Chondrocyte (in vitro differentiated cells): ENCODE data around the gene ELL. TPM values are rescaled to one million over a fixed set of nuclear protein-coding genes. Genes with fewer than 3 reads are reported as not detected.

Experiments
- DNase-seq: peaks from one replicate; pipeline ENCODE4 v3.0.0; 2021; ENCODE audit warnings: mixed read lengths, low spot score
- H3K27ac Mint-ChIP-seq: one replicate; pipeline ENCODE4 v1.8.0; 2021; ENCODE audit warnings: mild to moderate bottlenecking, moderate library complexity, mixed read lengths; ENCODE audit not compliant: unreplicated experiment
- H3K27me3 Mint-ChIP-seq: 2 replicates; pipeline ENCODE4 v1.8.0; 2021; ENCODE audit warnings: low read depth, mixed read lengths
- H3K36me3 Mint-ChIP-seq: 2 replicates; pipeline ENCODE4 v1.8.0; 2021; ENCODE audit warnings: low read depth, mixed read lengths
- H3K4me1 Mint-ChIP-seq: 2 replicates; pipeline ENCODE4 v1.8.0; 2021; ENCODE audit warnings: low read depth, mild to moderate bottlenecking, mixed read lengths
- H3K4me3 Mint-ChIP-seq: one replicate; pipeline ENCODE4 v1.8.0; 2021; ENCODE audit warnings: mild to moderate bottlenecking, moderate library complexity, mixed read lengths; ENCODE audit not compliant: unreplicated experiment
- H3K9me3 Mint-ChIP-seq: 2 replicates; pipeline ENCODE4 v1.8.0; 2021; ENCODE audit warnings: low read depth, mixed read lengths
- CTCF ChIP-seq: fragments of 200-600 bp; sonication (generic); IDR thresholded peaks from 2 replicates; pipeline ENCODE4 v1.5.0; 2021; ENCODE audit warnings: antibody characterized with exemption, mild to moderate bottlenecking, moderate library complexity
- total RNA-seq: library from RNA; stranded (reverse); gene quantifications from 3 replicates; pipeline ENCODE4 v1.2.1, GENCODE V29; 2021

ELL gene
- total RNA-seq, 1 donor from 2014 or later: 14.0 TPM

DNA sequence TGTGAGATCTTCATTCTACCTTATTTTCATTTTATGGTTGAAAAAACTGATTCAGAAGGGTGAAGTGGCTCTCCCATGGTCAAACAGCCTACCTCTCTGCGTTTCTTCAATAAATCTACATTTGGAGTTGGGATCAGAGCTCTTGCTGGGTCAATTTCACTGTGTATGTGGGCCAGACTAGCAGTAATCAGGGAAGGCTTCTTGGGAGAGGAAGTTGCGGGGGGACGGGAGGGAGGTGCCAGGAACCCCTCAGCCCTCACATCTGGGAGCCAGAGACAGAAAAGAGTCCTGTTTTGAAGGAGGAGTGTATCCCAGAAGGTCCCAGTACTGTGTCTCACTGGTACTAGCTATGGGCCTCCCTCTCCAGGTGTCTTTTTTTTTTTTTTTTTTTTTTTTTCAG, 36.7 kb upstream of the ELL start:
- Mint-ChIP-seq H3K36me3 (peaks cover 3% of the 10 kb centered on the region), H3K9me3 (no peaks in the 10 kb centered on the region), H3K27ac (peak overlapping the region; percentile 93), H3K27me3 (no peaks in the 10 kb centered on the region), H3K4me3 (peak overlapping the region; percentile 94), H3K4me1 (peaks cover 26% of the 10 kb centered on the region)
- DNase-seq: no peak
- no peak for TF ChIP-seq CTCF

DNA sequence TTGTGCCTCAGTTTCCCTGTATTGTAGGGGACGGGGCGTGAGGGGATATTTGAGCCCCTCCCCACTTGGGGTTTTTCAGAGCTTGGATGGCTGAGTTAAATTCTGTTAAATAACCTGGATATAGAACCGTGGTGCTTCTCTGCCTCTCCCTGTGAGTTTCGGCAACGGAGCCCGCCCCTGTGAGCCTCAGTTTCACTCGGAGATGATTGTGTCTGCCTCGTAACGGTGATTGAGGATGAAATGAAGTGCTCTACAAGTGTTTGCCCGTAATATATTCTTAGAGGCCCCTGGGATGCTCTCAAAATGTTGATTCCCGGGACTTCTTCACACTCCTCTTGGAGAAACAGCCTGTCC, 36.3 kb upstream of the ELL start:
- Mint-ChIP-seq H3K27me3 (no peaks in the 10 kb centered on the region), H3K9me3 (no peaks in the 10 kb centered on the region), H3K27ac (peak overlapping the region; percentile 93), H3K36me3 (peaks cover 3% of the 10 kb centered on the region), H3K4me3 (peak overlapping the region; percentile 94), H3K4me1 (peaks cover 26% of the 10 kb centered on the region)
- DNase-seq: no peak
- TF ChIP-seq CTCF: no peak

DNA sequence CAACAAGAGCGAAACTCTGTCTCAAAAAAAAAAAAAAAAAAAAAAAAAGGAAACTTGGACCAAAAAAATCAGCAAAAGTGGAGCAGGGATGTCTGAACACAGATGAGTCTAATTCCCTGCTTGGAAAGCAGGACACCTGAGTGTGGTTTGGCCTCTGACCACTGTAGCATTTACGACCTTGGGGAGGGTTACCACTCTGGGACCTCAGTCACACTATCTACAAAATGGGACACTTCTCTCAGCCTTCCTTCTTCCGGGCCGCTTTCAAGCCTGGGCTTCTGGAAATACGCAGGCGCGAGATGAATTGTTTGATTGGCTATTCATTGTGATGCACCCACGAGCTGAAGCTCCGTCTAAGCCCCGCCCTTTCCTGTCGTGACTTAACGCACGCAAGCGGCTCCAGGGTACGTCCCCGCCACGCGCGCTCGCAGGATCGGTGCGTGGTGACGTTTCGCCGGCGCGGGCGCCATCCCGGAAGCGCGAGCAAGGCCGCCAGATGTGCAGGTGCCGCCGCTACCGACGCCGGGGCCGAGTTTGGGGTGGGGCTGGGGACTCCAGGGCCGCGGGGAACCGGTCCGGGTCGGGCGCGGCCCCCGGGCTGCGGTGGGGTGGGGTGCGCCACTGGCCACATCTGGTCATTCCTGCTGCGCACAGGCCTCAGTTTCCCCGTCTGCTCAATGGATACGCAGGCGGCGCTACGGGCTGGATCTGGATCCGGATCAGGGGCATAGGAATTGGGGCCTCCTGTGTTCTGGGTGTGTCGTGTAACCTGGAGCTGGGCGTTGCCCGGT, 35.7 kb upstream of the ELL start, which contains the start of gene KXD1:
KXD1 (plus strand) TSS at position 460 of the 791 bp plus-strand sequence. CDS start 4,187 bp downstream, outside the sequence.
- no peak for TF ChIP-seq CTCF
- Mint-ChIP-seq H3K4me3 (peak within 1 kb of the TSS; percentile 94), H3K4me1 (peaks cover 26% of the 10 kb centered on the region)

DNA sequence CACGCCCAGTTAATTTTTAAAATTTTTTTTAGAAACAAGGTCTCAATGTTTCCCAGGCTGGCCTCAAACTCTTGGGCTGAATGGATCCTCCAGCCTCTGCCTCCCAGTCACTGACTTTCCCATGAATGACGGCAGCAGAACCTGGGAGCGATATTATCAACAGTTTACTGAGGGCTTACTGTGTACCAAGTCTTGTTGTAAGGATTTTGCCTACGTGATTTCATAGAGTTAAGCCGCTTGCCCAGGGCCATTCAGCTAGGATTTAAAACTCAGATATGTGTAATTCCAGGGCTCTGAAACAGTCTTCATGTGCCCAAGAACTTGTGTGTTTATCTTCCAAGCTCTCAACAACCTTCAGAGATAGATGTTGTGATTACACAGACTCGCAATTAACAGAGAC, 29.8 kb upstream of the ELL start:
- TF ChIP-seq CTCF: no peak
- Mint-ChIP-seq H3K4me3 (no peak overlapping the region), H3K27me3 (no peaks in the 10 kb centered on the region), H3K36me3 (no peaks in the 10 kb centered on the region), H3K27ac (no peak overlapping the region), H3K9me3 (no peaks in the 10 kb centered on the region), H3K4me1 (no peaks in the 10 kb centered on the region)
- no peak for DNase-seq

More for the DNA sequence above, 35.7 kb upstream of the ELL start, which contains the start of gene KXD1:
- Mint-ChIP-seq H3K9me3 (no peaks in the 10 kb centered on the region), H3K27me3 (no peaks in the 10 kb centered on the region), H3K36me3 (no peaks in the 10 kb centered on the region), H3K27ac (peak within 1 kb of the TSS; percentile 93)
- DNase-seq: peak; percentile 96

DNA sequence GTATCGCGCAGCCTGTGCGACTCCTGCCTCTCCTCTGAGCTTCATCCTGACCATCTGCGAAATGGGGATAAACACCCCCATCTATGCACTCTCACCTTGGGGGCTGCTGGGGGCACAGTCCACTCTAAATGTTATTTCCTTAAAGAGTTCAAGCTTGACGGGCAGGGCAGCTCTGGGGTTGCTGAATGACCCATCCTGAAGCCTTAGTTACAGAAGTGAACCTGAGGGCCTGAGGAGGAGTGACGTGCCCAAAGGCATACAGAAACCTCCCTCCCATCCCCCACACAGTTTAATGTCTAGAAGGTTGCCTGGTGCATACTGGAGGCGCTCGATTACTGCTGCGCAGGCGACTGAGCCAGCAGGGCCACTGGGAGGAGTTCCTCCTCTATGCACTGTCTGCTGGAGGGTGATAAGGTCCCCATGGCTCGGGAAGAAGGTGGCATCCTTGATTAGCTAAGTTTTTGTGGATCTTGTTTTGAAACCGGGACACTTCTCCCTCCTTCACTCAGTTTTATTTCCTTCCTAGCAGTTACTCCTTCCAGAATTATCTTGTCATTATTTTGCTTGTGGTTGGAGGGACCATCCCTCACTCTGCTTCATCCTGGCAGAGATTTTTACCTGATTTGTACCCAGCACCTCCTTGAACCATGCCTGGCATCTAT, 22.1 kb upstream of the ELL start:
- DNase-seq: no peak
- Mint-ChIP-seq H3K4me3 (peak overlapping the region; percentile 70), H3K36me3 (peaks cover 4% of the 10 kb centered on the region), H3K9me3 (no peaks in the 10 kb centered on the region), H3K4me1 (peaks cover 16% of the 10 kb centered on the region), H3K27me3 (no peaks in the 10 kb centered on the region), H3K27ac (peak overlapping the region; percentile 51)
- no peak for TF ChIP-seq CTCF
